ENCODE data around the gene GPR141.

Gene GPR141

DNA sequence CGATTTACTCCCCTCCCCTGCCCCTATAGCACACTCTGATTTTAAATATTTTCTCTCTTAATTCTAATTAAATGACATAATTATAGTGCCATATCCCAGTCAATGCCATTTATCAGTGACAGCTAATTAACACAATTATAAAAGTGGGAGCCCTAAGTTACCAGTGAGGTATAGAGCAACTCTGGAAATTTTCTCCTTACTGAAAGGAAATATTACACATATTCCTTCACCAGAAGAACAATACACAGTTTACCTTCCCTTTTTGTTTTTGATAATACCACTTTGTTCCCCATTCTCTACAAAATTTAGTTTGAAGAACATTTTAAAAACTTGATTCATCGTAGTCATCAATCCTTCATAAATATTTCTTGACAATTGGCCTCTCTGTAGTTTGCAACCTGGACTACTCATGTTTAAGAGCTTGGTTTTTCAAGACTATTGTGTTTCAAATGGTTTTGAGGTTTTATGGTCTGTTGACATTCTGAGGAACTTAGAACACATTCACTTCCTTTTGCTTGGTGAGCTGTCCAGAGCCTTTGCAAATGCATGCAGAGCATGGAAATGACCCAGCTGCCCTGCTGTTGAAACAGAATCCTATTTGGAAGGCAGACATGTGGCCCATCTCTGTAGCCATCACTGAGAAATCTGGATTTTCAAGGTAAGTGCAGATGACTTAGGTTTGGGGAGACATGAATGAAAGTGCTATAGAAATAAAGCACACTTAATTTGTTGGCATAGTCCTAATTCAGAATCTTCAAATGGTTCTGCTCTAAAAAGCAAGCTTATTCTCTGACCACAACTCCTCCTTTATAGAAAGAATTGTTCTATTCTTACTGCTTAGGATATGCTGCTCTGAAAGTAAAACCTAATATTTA lies at the start of gene GPR141:
Gene GPR141, plus strand, starts transcription at position 521 of the 875 bp plus-strand sequence. CDS start 56,628 bp downstream, outside the sequence.
- no peak for TF ChIP-seq ZNF274 (IDR thresholded peaks at IDR 0.05; ENCODE audit: low read depth, low read length)
- peak within 1 kb of the TSS; percentile 69 for H3K4me3 ChIP-seq (ENCODE audit: low read length)

GRCh38 chr7:37635346-37635745 lies 48.2 kb upstream of the GPR141 start:
- no peak for TF ChIP-seq ZNF274 (IDR thresholded peaks at IDR 0.05; ENCODE audit: low read depth, low read length)
- H3K4me3 ChIP-seq (ENCODE audit: low read length) = no peak overlapping the region

DNA sequence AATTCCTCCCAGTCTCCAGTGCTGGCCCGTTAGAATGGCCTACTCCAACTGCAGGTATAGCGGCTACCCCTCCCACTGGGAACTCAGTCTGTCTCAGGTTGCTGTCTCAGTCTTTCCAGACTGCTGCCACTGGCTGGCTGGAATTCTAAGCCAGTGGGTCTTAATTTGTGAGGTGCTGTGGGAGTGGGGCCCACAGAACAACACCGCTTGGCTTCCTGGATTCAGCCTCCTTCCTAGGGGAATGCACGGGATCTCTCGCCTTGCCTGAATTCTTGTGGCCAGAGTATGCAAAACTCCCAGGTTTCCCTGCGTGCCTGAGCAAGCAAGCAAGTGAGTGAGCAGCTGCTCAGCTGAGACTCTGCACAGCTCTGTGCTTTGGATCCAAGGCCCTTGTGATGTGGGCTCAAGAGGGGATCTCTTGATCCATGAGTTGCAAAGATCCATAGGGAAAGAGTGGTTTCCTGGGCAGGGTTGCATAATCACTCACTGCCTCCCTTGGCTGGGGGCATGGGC lies 41.5 kb upstream of the GPR141 start:
- H3K4me3 ChIP-seq (ENCODE audit: low read length) = no peak overlapping the region
- TF ChIP-seq ZNF274 (IDR thresholded peaks at IDR 0.05; ENCODE audit: low read depth, low read length) = no peak

DNA sequence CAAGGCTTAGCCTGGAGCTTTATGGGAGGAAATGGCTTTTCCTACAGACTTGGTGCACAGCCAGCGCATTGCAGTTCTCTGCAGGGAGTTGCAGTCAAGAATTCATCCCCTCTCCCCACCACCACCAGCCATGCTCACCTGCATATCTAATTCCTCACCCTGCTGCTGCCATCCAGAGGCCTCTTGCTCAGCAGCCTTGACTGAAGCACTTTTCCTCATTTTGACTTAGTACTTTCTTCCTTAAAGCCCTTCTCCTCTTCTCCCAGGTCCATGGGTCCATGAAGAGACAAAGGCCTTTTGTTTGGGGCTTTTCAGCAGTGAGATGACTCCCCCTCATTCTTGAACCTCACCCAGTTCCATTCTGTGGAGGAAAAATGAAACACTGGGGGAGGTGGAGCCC lies 39.7 kb upstream of the GPR141 start:
- H3K4me3 ChIP-seq (ENCODE audit: low read length) = no peak overlapping the region
- TF ChIP-seq ZNF274 (IDR thresholded peaks at IDR 0.05; ENCODE audit: low read depth, low read length) = no peak

DNA sequence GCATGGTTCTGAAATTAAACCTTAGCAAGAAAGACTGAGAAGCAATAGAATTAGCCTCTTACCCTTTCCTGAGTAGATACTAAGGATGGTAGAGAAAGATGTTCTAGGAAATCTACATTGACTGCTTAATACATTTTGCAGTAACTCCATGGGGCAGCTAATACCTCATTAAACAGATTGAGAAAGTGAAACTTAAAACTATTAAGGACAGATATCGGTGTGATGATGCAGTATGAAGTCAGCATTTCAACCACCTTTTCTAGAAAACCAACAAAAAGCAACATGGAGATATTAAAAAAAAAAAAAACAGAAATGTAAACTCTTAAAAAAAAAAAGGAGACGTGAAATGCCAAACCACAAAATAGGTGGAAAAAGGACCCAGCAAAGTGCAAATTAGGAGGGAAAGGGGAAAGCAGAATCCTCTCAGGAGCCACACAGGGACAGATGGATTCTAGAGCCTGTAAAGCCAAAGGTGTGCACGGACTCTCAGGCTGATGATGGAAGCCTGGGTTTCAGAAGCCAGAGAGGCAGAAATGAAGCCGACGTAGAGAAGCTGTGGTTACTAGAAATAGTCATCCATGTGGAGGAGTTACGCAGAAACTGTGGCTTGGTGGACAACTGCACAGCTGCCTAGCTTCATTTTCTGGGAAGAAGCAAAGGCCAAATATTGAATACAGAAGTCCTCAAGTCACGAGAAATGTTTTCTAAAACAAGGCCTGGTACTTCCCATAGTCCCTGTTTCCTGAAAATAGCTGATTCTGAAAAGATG lies 38.1 kb upstream of the GPR141 start:
- H3K4me3 ChIP-seq (ENCODE audit: low read length) = no peak overlapping the region
- no peak for TF ChIP-seq ZNF274 (IDR thresholded peaks at IDR 0.05; ENCODE audit: low read depth, low read length)

- no peak overlapping the region; the same call in 1 of the 2 replicates for H3K4me3 ChIP-seq (ENCODE audit: low read length)
- no peak for TF ChIP-seq ZNF274 (IDR thresholded peaks at IDR 0.05; ENCODE audit: low read depth, low read length)
Observed at GRCh38 chr7:37656913-37657530, 26.5 kb upstream of the GPR141 start.

DNA sequence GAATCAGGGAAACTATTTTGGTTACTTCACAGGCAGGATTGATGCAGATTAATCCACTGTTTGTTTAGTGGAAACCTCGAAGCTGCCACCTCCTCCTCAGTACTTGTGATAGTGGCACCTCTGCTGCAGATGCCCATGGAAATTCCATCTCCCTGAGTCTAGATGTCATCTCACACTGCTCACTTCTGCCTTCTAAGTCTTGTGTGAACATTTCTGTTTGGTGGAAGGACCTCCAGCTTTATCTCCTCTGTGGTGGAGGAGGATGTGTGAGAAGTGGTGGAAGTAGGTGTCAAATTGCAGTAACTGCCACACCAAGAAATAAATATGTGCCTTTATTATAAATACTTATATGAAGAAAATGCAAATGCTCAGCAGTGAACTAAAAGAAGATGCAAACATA lies 25.8 kb upstream of the GPR141 start:
- no peak for TF ChIP-seq ZNF274 (IDR thresholded peaks at IDR 0.05; ENCODE audit: low read depth, low read length)
- no peak overlapping the region for H3K4me3 ChIP-seq (ENCODE audit: low read length)

GRCh38 chr7:37659971-37660565 lies 23.5 kb upstream of the GPR141 start:
- no peak for TF ChIP-seq ZNF274 (IDR thresholded peaks at IDR 0.05; ENCODE audit: low read depth, low read length)

GRCh38 chr7:37660614-37661013 lies 23.0 kb upstream of the GPR141 start:
- no peak for TF ChIP-seq ZNF274 (IDR thresholded peaks at IDR 0.05; ENCODE audit: low read depth, low read length)
- H3K4me3 ChIP-seq (ENCODE audit: low read length) = no peak overlapping the region

More at GRCh38 chr7:37659971-37660565, 23.5 kb upstream of the GPR141 start:
- H3K4me3 ChIP-seq (ENCODE audit: low read length) = no peak overlapping the region

GRCh38 chr7:37663693-37664092 lies 19.9 kb upstream of the GPR141 start:
- H3K4me3 ChIP-seq (ENCODE audit: low read length) = no peak overlapping the region

GRCh38 chr7:37665352-37666022 lies 18.1 kb upstream of the GPR141 start:
- no peak for TF ChIP-seq ZNF274 (IDR thresholded peaks at IDR 0.05; ENCODE audit: low read depth, low read length)
- no peak overlapping the region for H3K4me3 ChIP-seq (ENCODE audit: low read length)

More at GRCh38 chr7:37663693-37664092, 19.9 kb upstream of the GPR141 start:
- TF ChIP-seq ZNF274 (IDR thresholded peaks at IDR 0.05; ENCODE audit: low read depth, low read length) = no peak

GRCh38 chr7:37666026-37666799 lies 17.4 kb upstream of the GPR141 start:
- H3K4me3 ChIP-seq (ENCODE audit: low read length) = no peak overlapping the region
- TF ChIP-seq ZNF274 (IDR thresholded peaks at IDR 0.05; ENCODE audit: low read depth, low read length) = no peak

GRCh38 chr7:37669818-37670217 lies 13.7 kb upstream of the GPR141 start:
- H3K4me3 ChIP-seq (ENCODE audit: low read length) = no peak overlapping the region
- TF ChIP-seq ZNF274 (IDR thresholded peaks at IDR 0.05; ENCODE audit: low read depth, low read length) = no peak

Data from GM08714 (cell line).